Activated CD4-positive, alpha-beta memory T cell treated with anti-CD3 and anti-CD28 coated beads, Interleukin-2, amount 10 ng/mL, durations not matched to agents 7 days and 5 days (primary cell): ENCODE measurements around the gene PLEKHG4B. TPM values are rescaled to one million over a fixed set of nuclear protein-coding genes. Genes with fewer than 3 reads are reported as not detected.
"Not testable (repeated sequence)": the region's sequence is repeated elsewhere in the genome, so short reads cannot be mapped to it uniquely, and the experiment has no call there.

Experiments used
- CTCF ChIA-PET: fragments of 350-600 bp; sonication (Branson Sonifier 250); formaldehyde crosslinking; loops from one replicate; lab custom pipeline; 2021; ENCODE audit warnings: antibody characterized with exemption, inconsistent platforms; lab: Charles Lee
- POLR2A ChIA-PET: fragments of 350-600 bp; sonication (Branson Sonifier 250); formaldehyde crosslinking; loops from one replicate; lab custom pipeline; 2021; ENCODE audit warnings: antibody characterized with exemption; lab: Charles Lee
- DNase-seq: peaks from one replicate; pipeline ENCODE4 v3.0.0-alpha.2; 2020
- H3K27ac Mint-ChIP-seq: one replicate; pipeline ENCODE4 v1.8.0; 2021; ENCODE audit warnings: mild to moderate bottlenecking, mixed read lengths
- H3K27me3 Mint-ChIP-seq: one replicate; pipeline ENCODE4 v1.8.0; 2021; ENCODE audit warnings: mixed read lengths
- H3K36me3 Mint-ChIP-seq: one replicate; pipeline ENCODE4 v1.8.0; 2021; ENCODE audit warnings: low read depth, mixed read lengths
- H3K4me1 Mint-ChIP-seq: one replicate; pipeline ENCODE4 v1.8.0; 2021; ENCODE audit warnings: mixed read lengths
- H3K4me3 Mint-ChIP-seq: one replicate; pipeline ENCODE4 v1.8.0; 2021; ENCODE audit warnings: mild to moderate bottlenecking, mixed read lengths
- H3K9me3 Mint-ChIP-seq: one replicate; pipeline ENCODE4 v1.8.0; 2021; ENCODE audit warnings: mixed read lengths
- total RNA-seq, 2 experiments: library from RNA; stranded (reverse); gene quantifications; one replicate each; pipeline ENCODE4 v1.2.3, GENCODE V29; 2021

PLEKHG4B gene
- total RNA-seq, 2 experiments from 2014 or later = not detected

DNA sequence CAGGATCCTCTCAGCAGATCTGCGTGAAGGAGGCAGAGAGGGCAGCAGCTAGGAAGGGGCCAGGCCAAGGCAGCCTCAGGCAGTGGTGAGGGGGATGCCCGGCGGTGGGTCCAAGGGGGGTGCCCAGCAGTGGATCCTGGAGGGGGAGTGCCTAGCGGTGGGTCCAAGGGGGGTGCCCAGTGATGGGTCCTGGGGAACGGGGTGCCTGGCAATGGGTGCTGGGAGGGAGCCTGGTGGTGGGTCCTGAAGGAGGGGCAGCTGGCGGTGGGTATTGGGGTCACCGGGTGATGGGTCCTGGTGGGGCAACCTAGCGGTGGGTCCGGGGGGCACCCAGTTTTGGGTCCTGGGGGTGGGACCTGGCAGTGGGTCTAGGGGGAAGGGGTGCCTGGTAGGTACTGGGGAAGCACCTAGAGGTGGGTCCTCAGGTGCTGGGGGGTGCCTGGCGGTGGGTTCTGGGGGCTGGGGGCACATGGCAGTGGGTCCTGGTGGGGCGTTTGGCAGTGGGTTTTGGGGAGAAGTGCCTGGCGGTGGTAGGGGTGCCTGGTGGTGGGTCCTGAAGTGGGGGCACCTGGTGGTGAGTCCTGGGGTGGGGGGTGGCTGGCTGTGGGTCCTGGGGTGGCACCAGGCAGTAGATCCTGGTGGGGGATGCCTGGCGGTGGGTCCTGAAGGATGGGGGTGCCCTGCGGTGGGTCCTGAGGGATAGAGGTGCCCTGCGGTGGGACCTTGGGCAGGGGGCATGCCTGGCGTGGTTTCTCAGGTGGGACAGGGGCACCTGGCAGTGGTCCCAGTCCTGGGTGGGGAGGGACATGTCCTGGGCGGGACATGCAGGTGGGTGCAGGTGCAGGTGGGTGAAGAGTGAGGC is 101.2 kb downstream of the PLEKHG4B start:
- Mint-ChIP-seq H3K9me3 (no peaks in the 10 kb centered on the region), H3K27me3 (no peaks in the 10 kb centered on the region), H3K4me1 (peaks cover 9% of the 10 kb centered on the region), H3K27ac (no peak overlapping the region), H3K36me3 (no peaks in the 10 kb centered on the region), H3K4me3 (no peak overlapping the region)
- no peak for DNase-seq
- ChIA-PET CTCF (no interaction called here), POLR2A (no interaction called here)

DNA sequence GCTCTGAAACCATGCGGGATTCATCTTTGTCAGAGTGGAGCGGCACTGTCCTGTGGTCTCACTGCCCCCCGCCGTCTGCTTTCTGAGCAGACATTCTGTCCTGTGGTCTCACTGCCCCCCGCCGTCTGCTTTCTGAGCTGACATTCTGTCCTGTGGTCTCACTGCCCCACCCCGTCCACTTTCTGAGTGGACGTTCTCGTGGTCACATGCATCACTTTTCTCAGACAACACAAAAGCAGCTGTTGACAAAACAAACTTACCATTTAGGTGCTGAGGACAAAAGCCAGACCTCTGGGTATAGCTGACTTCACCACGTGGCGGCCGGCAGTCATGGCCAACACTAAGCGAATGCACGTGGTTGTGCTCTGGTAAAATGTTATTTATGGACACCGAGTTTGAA is 102.1 kb downstream of the PLEKHG4B start:
- Mint-ChIP-seq H3K36me3 (no peaks in the 10 kb centered on the region), H3K27me3 (no peaks in the 10 kb centered on the region), H3K9me3 (no peaks in the 10 kb centered on the region), H3K27ac (no peak overlapping the region), H3K4me1 (peaks cover 3% of the 10 kb centered on the region), H3K4me3 (no peak overlapping the region)
- DNase-seq = no peak
- ChIA-PET CTCF (interaction anchor here (1.2 kb wide), 1 partner anchor 11 kb away, joined by 3 read pairs; no protein-coding TSS in a partner anchor), POLR2A (no interaction called here)

GRCh38 chr5:194603-195209 is 102.7 kb downstream of the PLEKHG4B start:
- Mint-ChIP-seq H3K36me3 (no peaks in the 10 kb centered on the region), H3K9me3 (no peaks in the 10 kb centered on the region)

GRCh38 chr5:195401-196160 is 103.6 kb downstream of the PLEKHG4B start:
- Mint-ChIP-seq H3K4me3 (no peak overlapping the region), H3K36me3 (no peaks in the 10 kb centered on the region), H3K27me3 (no peaks in the 10 kb centered on the region), H3K27ac (no peak overlapping the region), H3K9me3 (no peaks in the 10 kb centered on the region), H3K4me1 (no peaks in the 10 kb centered on the region)
- CTCF ChIA-PET = no interaction called here
- DNase-seq = no peak
- POLR2A ChIA-PET = no interaction called here

More at GRCh38 chr5:194603-195209, 102.7 kb downstream of the PLEKHG4B start:
- DNase-seq = no peak
- Mint-ChIP-seq H3K27ac (no peak overlapping the region), H3K4me1 (peaks cover 3% of the 10 kb centered on the region), H3K4me3 (no peak overlapping the region), H3K27me3 (no peaks in the 10 kb centered on the region)
- CTCF ChIA-PET = interaction anchor here (1.2 kb wide), 1 partner anchor 11 kb away, joined by 3 read pairs; no protein-coding TSS in a partner anchor
- POLR2A ChIA-PET = no interaction called here

DNA sequence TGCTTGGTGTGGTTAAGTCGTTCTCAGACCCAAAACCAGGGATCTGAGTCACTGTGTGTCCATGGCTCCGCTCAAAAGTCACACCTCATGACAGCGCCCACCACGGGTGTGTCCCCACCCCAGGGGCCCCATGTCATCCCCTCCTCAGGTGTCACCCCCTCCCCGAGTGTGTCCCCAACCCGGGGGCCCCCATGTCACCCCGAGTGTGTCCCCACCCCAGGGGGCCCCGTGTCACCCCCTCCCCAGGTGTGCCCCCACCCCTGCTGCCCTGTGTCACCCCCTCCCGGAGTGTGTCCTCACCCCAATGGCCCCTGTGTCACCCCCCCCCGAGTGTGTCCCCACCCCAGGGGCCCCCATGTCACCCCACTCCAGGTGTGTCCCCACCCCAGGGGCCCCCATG is 104.4 kb downstream of the PLEKHG4B start:
- no peaks in the 10 kb centered on the region for H3K27me3 Mint-ChIP-seq
- no peak overlapping the region for H3K27ac Mint-ChIP-seq
- H3K9me3 Mint-ChIP-seq = no peaks in the 10 kb centered on the region
- H3K36me3 Mint-ChIP-seq = no peaks in the 10 kb centered on the region
- H3K4me1 Mint-ChIP-seq = no peaks in the 10 kb centered on the region
- H3K4me3 Mint-ChIP-seq = no peak overlapping the region
- no peak for DNase-seq
- CTCF ChIA-PET = no interaction called here
- POLR2A ChIA-PET = no interaction called here

GRCh38 chr5:197031-197430 is 105.1 kb downstream of the PLEKHG4B start:
- POLR2A ChIA-PET, H3K4me1 Mint-ChIP-seq, DNase-seq, H3K27ac Mint-ChIP-seq, H3K4me3 Mint-ChIP-seq, H3K27me3 Mint-ChIP-seq, CTCF ChIA-PET, H3K36me3 Mint-ChIP-seq, H3K9me3 Mint-ChIP-seq: not testable (repeated sequence)

- Mint-ChIP-seq H3K27ac (no peak overlapping the region), H3K27me3 (no peaks in the 10 kb centered on the region), H3K4me1 (no peaks in the 10 kb centered on the region), H3K36me3 (peaks cover 3% of the 10 kb centered on the region), H3K9me3 (no peaks in the 10 kb centered on the region), H3K4me3 (no peak overlapping the region)
- ChIA-PET CTCF (no interaction called here), POLR2A (no interaction called here)
- DNase-seq = no peak
Measured at GRCh38 chr5:197892-198489, 106.0 kb downstream of the PLEKHG4B start.

- H3K27ac Mint-ChIP-seq = no peak overlapping the region
- no peak overlapping the region for H3K4me3 Mint-ChIP-seq
- peaks cover 3% of the 10 kb centered on the region for H3K36me3 Mint-ChIP-seq
- H3K9me3 Mint-ChIP-seq = no peaks in the 10 kb centered on the region
- CTCF ChIA-PET = no interaction called here
- DNase-seq = no peak
- no peaks in the 10 kb centered on the region for H3K27me3 Mint-ChIP-seq
- POLR2A ChIA-PET = no interaction called here
- H3K4me1 Mint-ChIP-seq = no peaks in the 10 kb centered on the region
Measured at GRCh38 chr5:198516-199196, 106.7 kb downstream of the PLEKHG4B start.

DNA sequence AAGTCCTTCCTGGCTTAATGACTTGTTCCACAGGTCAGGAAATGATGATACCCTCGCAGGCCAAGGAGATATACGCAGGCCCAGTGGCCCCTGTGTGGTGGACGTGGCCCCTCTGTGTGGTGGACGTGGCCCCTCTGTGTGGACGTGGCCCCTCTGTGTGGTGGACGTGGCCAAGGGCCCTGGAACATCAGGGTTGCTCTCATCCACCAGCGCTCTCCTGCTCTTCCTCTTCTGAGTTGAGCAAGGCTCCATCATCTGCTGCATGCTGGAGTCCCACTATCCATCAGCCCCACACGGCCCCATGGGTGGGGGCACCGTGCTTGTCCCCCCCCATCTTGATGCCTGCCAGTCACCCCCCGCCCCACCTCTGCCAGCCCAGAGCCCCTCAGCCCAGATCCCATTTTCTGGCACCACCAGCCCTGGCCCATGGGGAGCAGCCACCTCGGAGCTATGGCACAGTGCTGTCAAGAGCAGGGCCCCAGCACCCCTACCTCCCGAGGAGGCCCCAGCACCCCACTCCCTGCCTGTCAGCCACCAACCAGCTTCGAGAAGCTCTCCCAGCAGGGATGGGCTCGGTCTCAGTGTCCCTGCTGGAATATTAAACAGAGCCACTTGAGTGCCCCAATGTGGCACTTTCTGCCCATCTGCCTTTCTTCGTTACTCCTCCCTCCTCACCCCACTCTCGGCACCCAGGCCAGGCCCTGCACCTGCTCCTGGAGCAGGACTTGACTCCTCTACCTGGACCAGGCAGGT is 107.4 kb downstream of the PLEKHG4B start:
- Mint-ChIP-seq H3K4me1 (no peaks in the 10 kb centered on the region), H3K36me3 (peaks cover 4% of the 10 kb centered on the region), H3K27ac (no peak overlapping the region), H3K4me3 (no peak overlapping the region), H3K27me3 (no peaks in the 10 kb centered on the region), H3K9me3 (no peaks in the 10 kb centered on the region)
- POLR2A ChIA-PET = no interaction called here
- no peak for DNase-seq
- CTCF ChIA-PET = interaction anchor here (1.0 kb wide), 1 partner anchor 11 kb away, joined by 4 read pairs; no protein-coding TSS in a partner anchor

- H3K36me3 Mint-ChIP-seq = peaks cover 10% of the 10 kb centered on the region
- no peak for DNase-seq
- ChIA-PET POLR2A (no interaction called here), CTCF (interaction anchor here (1.0 kb wide), 1 partner anchor 12 kb away, joined by 4 read pairs; no protein-coding TSS in a partner anchor)
- H3K4me1 Mint-ChIP-seq = no peaks in the 10 kb centered on the region
- no peak overlapping the region for H3K4me3 Mint-ChIP-seq
- H3K27me3 Mint-ChIP-seq = no peaks in the 10 kb centered on the region
- H3K27ac Mint-ChIP-seq = no peak overlapping the region
- no peaks in the 10 kb centered on the region for H3K9me3 Mint-ChIP-seq
Measured at GRCh38 chr5:199950-200645, 108.1 kb downstream of the PLEKHG4B start.

- no peak overlapping the region for H3K4me3 Mint-ChIP-seq
- ChIA-PET CTCF (interaction anchor here (0.5 kb wide), 1 partner anchor 258 kb away, joined by 4 read pairs; no protein-coding TSS in a partner anchor), POLR2A (no interaction called here)
- no peaks in the 10 kb centered on the region for H3K27me3 Mint-ChIP-seq
- no peak overlapping the region for H3K27ac Mint-ChIP-seq
- no peaks in the 10 kb centered on the region for H3K9me3 Mint-ChIP-seq
- peaks cover 18% of the 10 kb centered on the region for H3K36me3 Mint-ChIP-seq
- H3K4me1 Mint-ChIP-seq = no peaks in the 10 kb centered on the region
- no peak for DNase-seq
Measured at GRCh38 chr5:200985-201384, 109.0 kb downstream of the PLEKHG4B start.
